HG03196 (cell line): ENCODE measurements around the gene SDC1.

Source experiments
- ATAC-seq: cut with Tn5 transposase; IDR thresholded peaks from one replicate; pipeline ENCODE4 v1.9.1; 2021; ENCODE audit not compliant: unreplicated experiment

SDC1 gene

DNA sequence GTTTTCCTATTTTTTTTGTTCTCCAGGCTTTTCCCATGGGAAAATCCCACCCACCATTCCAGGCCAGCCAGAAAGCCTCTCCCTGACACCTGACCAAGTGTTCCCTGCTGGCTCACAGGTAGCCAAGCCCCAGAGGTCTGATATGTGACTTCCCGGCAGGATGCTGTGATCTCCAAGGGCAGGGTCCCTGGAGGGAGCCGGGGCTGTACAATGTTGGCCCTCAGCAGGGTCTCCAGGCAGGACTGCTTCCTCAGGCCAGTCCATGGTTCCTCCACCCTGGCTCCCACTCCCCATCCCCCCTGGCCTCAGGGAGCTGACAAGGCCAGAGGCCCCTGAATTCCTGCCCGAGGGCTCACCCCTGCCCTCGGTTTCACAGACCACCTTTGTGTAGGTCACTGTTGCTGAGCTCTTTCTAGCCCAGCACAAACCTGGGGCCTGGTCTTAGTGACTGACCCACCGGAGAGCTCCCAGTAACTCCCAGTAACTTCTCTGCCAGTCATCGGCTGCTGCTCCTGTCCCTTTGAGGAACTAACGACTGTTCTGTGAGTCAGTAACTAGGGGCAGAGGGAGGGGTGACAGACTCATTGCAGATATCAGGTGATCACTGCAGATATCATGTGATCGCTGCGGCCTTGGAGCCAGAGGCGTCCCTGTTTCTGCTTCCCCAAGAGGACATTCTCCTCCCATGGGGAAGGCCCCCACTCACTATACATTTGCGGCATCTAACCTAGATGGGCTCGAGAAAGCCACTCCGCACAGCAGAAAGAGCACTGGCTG lies 38.7 kb downstream of the SDC1 start:
- no peak for ATAC-seq

GRCh38 chr2:20185176-20186022 lies 39.5 kb downstream of the SDC1 start:
- ATAC-seq: no peak

DNA sequence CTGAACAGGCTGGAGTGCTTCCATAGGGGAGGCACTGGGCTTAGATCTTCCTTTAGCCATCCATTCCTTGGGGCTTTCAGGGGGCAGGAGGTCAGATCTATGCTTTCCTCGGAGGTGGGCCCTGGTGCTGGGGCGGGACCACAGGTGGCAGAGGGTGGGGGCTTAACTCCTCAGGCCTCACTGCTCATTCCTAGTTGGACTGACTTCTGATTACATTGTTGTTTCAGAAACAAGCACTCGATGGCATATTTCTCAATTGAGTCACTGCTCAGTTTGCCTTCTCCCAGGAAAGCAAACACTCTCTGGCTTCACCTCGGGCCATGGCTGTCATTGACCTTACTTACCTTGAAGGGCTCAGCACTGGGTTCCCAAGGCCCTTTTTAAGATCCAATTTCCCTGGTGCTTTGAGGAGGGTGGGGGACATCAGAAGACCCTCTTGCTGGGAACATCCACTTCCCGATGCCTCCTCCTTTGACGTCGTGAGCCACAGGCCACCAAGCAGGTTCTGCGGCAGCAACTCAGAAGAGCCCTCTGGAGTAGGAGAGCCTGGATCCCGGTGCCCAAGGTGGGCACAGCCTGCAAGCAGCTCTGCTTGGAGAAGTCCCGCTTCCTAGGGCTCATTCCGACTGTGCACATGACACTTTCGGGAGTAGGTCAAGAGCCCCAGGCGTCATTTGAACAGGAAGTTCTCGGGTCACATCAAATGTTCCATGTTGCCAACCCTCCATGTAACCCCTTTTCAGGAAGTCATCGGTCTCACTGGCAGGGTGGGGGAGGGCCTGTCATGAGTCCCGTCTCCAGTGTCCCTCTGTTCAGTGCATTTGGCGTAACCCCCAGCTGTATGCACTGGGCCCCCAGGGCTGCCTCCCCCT lies 40.6 kb downstream of the SDC1 start:
- no peak for ATAC-seq

GRCh38 chr2:20183373-20183772 lies 41.6 kb downstream of the SDC1 start:
- no peak for ATAC-seq

DNA sequence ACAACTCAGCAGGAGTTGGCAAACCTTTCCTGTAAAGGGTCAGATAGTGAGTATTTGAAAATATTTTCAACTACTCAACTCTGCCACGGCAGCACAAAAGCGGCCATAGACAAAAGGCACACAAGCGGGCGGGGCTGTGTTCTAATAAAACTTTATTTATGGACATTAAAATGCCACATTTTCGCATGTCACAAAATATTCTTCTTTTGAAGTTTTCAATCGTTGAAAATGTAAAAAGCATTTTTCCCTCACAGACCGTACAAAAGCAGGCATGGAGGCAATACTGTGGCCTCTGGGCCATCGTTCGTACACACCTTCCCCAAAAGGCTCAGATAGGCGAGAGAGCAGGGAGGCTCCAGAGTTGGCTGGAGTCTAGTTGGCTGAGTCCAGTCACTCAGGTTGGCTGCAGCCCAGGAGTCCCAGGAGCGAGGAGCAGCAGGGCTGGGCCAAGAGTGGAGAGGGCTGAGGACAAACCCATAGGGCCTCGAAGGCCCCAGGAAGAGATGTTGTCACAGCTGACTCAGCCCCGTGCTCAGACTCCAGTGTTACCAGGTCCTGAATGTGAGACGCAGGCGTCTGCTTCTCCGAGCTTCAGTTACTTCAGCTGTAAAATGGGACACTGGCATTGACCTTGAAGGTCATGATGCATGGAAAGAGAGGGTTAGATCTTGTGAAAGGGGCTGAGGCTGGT lies 42.5 kb downstream of the SDC1 start:
- no peak for ATAC-seq

DNA sequence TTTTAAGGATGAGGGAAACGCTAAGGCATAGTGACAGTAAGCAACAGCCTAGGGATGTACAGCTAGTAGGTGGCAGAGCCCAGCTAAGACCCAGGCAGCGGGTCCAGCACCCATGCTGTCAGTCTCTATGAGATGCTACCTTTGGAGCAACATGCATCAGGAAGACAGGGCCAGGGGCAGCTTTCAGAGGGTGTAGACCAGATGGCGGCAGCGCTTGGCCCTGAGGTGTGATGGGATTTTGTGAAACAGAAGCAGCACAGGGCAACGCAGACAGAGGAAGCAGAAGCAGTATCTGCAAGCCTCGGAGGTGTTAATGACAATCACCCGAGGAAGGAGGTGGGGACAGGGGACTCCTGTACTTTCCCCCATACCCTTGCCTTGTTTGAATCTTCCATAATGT lies 43.2 kb downstream of the SDC1 start:
- no peak for ATAC-seq

- no peak for ATAC-seq
Measured at GRCh38 chr2:20180676-20181648, 44.0 kb downstream of the SDC1 start.

DNA sequence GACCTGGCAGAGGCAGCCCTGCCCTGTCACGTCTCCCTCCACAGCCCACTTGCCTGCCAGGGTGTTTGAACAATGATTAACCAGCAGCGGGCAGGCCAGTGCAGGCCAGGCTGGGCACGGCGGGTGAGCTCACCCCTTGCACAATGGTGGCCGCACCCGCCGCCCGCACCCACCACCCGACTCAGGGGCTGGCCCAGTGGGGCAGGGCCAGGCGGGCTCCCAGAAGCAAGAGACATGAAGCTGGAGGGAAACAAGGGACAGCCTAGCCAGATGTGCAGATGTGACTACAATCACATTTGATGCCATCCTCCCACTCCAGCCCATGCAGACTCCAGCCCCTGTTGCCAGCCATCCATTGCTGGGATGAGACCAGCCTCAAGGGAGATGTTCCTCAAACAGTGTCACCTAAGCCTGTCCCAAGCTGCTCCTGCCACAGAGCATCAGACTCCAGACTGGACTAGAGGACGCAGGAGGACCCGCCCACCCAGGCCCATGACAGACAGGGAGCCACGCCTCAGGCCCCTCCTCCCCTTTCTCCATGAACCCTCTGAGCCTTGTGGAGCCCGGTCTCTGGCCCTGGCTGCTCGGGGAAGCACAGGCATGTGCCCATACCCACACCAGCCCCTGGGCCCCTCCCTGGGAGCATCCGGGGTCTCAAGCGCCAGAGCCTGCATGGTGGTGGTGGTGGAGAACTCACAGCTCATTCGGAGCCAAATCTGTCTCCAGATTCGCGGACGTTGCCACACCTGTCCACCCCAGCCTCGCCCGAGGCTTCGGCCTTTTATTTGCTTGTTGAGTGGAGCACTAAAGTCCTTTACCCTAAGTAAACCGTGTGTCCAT lies 45.0 kb downstream of the SDC1 start:
- ATAC-seq: no peak

DNA sequence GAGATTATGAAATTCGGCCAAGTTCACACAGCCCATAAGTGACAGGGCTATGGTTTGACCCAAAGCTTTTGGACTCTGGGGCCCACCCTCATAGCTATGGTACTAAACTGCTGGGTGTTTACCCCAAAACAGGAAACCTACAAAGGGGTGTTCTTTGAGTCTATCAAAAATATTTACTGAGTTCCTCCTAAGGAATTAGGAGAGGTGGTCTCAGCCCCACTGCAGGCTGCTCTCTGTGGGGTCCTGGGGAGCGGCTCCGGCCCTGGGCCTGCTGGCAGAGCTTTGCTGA lies 45.5 kb downstream of the SDC1 start:
- ATAC-seq: no peak

DNA sequence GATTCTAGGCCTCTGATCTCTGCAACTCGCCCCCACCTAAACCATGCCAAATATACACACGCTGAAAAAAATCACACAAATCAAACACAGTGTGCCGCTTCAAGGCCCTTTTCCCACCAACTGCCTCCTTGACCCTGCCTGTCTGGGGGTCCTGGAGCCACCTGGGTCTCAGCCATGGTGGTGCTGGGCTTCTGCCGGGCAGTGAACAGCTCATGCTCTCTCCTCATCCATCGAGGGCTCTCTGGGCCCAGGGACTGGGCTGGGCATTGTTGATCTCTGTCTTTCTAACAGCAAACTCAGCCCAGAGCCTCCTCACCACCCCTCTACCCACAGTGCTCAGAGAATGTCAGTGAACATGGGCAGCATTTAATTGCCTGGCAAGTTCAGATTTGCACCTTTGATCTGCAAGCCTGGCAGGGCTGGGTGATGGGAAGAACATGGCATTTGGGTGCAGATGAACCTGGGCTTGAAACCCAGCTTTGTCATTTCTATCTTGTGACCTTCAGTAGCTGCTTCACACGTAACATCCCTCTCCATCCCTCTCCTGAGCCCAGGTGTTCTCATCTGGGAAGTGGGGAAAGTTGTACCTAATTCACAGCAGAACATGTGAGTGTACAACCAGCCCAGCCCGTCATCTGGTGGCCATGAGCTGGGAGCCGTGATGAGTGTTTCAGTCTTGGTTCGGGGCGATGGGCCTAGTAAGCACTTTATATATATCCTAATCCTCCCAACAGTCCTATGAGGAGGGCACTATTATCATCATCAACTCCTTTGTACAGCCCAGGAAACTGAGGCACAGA lies 46.1 kb downstream of the SDC1 start:
- no peak for ATAC-seq

DNA sequence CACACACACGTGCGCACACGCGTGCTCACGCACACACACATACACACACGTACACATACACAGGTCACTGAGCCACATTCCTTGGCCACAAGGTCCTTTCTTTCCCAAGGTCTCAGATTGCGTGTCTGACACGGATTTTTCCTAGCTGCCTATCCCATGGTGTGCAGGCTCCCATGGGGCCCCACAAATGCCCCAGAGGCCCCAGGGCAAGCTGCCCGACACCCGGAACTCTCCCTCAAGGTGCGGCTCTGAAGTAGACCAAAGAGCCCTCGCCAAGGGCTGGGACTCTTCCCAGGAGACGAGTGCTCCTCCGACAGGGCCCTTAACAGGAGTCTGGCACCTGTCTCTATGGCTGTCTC lies 46.7 kb downstream of the SDC1 start:
- no peak for ATAC-seq

DNA sequence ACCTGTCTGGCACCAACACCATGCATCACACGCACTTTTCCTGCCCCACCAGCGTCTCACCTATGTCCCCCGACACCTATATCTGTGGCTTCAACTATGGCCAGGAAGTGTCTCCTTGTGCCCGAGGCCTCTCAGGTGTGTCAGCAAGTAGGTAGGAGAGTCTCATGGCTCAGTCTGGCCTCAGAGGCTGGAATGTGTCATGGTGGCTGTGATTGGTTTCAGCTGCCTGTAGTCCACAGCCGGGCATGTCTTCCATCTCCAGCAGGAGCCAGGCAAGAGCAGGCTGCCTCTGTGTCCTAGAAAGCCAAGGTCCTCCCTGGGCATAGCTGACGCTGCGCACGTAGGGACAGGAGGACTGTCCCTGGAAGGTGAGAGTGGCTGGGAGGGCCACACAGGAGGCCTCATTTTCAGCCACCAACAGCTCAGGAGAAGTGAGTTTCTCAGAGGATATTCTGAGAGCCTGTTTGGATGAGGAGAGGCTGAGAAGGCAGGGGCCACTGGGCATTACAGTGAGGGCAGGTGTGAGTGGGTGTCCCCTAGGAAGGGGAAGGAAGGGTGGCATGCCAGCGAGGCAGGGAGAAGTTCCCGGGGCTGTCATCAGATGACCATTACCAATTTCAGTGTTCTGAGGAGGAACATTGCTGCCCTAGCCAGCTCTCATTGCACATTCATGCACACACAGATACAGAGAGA lies 47.2 kb downstream of the SDC1 start:
- no peak for ATAC-seq

DNA sequence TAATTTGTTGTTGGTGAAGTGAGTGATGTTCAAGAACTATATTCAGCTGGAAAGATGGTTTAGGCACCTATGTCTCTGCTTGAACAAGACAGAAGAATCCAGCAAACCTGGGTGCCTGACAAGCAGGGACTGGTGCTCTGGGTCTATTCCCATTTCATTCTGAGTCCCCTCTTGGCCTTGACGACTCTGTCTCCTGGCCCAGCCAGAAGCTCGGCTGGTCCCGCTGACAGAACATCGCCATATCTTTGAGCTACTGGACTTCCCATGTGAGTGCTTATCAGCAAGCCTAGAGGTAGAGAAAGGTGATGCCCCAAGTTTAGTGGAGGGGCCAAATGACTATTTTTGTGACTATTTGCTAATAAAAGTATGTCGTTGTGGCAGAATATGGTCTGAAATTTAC lies 48.2 kb downstream of the SDC1 start:
- ATAC-seq: no peak

GRCh38 chr2:20175931-20176330 lies 49.0 kb downstream of the SDC1 start:
- ATAC-seq: no peak

DNA sequence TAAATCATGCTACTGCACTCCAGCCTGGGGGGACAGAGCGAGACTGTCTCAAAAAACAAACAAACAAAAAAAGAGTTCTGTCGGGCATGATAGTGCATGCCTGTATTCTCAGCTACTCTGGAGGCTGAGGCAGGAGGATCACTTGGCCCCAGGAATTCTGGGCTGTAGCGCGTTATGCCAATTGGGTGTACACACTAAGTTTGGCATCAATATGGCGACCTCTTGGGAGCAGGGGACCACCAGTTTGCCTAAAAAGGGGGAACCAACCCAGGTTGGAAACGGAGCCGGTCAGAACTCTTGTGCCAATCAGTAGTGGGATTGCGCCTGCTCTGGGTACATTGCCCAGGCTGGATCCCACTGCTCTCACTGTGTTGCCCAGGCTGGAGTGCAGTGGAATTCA lies 49.7 kb downstream of the SDC1 start:
- no peak for ATAC-seq

GRCh38 chr2:20174410-20174809 lies 50.5 kb downstream of the SDC1 start:
- no peak for ATAC-seq

DNA sequence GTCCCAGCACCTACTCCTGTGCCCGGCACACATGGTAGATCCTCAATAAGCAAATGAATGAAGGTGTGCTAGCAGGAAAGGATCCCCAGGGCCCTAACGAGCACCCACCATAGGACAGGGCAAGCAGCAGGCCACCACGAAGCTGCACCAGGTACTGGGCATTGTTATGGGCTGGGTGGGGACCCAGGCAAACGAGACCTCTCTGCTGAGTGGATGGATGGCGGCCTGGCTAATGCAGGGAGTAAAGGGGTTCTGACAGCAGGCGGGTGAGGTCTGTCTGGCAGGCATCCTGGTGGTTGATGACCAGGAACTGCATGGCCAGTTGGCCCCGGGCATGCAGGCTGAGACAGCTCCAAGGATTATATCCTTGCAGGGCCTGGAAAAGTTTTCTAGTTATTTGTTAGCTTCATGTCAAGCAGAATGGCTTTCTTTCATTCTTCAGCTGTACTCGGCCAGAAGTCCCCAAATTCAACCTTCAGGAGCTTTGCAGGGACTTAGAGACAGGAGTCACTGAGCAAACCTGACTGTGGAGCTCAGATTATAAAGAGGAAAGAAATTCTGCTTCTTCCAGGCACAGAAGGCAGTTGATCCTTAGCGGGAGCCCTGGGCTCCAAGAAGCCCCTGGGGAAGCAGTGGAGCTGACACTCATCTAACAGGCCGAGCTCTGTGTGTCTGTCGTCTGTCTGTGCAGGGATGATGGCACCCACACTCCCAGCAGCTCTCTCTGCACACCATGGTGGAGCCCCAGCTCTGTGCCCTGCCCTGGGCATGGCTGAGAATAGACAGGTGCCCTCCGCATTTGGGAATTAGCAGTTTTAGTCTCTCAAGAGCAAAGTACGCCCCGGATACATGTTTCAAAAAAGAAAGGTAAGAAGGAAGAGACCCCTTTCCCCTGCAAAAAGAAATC lies 51.2 kb downstream of the SDC1 start:
- no peak for ATAC-seq
